Head of caudate nucleus (tissue), 42 donors: ENCODE results near the gene KDF1.

Experiments
- DNase-seq, 42 donors: peaks; one replicate each; pipeline versions ENCODE4 v3.0.0 to v3.0.0-alpha.2; 2020 to 2021; ENCODE audit warnings: mixed read lengths in 7 of 42
- intact Hi-C: fragments of 100-400 bp; cut with DNase I; formaldehyde crosslinking; loops from one replicate; pipeline ENCODE4 v1.15.0; 2022

Gene KDF1, protein sequence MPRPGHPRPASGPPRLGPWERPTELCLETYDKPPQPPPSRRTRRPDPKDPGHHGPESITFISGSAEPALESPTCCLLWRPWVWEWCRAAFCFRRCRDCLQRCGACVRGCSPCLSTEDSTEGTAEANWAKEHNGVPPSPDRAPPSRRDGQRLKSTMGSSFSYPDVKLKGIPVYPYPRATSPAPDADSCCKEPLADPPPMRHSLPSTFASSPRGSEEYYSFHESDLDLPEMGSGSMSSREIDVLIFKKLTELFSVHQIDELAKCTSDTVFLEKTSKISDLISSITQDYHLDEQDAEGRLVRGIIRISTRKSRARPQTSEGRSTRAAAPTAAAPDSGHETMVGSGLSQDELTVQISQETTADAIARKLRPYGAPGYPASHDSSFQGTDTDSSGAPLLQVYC

DNA sequence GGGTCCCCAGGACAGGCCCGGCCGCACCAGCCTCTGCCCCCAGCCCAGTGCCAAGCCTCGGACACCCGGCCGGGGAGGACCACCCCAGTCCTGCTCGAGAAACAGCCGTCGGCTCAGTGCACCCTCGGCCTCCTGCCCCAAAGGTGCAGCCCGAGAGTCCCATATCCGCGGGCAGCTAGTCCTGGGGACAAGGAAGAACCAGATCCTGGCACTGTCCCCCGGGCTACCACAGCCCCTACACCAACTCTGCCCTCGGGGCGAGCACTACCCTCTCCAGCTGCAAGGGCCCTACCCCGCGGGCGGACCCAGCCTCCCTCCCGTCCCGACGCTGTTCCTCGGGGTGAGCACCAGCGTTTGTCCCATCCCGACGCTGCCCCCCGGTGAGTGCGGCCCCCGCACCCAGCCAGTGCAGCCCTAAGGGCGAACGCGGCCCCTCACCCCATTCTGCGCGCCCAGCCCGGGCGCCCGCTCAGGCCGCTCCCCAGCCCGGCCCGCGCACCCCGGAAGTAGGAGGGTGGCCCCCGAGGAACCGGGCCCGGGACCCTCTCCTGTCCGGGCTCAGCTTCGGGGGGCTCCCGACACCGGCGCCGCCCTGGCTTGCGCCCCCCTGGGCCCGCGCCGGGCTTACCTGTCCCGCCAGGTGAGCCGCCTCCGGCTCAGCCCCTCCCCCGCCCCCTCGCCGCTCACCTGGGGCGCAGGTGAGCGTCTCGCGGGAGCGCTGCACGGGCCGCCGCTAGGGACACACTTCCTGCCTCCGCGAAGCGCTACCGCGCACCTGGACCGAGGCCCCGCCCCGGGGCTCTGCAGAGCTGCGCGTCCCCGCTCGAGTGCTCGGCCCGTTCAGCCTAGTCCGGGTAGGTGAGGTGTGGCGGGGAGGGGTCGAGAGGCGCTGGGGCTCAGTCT, at the start of gene KDF1:
TSS of gene KDF1 (minus strand) at position 747 of the 903 bp plus-strand sequence. CDS start 8,088 bp downstream, outside the sequence.
- peak in 2 of 42 donors; percentile 12 to 30 for DNase-seq
- intact Hi-C loops, result no loop called here

DNA sequence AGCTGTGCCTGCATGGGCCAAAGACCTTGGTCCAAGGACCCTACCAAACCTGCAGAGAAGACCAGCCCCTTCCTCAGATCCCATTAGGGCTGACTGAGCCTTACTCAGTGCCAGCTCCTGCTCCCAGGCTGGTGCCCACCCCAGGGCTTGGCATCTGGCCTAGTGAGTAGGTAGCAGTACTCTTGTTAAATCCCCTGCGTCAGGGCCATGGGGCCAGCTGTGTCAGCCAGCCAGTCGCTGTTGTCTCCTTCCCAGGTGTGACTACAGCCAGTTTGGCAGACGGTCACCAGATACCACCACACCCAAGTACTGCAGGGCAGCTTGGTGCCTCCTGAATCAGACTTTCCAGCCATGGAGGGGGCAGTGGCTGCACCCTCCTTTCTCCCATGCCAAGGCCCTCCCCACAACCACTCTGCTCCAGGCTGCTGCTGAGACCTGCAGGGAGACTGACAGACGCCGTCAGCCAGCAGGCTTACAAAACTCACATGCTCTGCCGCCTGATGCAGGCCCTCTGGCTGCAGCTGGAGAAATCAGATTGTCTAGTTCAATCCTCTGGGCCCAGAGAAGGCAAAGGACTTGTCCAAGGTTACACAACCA, 49.4 kb upstream of the KDF1 start:
- DNase-seq, result no peak

DNA sequence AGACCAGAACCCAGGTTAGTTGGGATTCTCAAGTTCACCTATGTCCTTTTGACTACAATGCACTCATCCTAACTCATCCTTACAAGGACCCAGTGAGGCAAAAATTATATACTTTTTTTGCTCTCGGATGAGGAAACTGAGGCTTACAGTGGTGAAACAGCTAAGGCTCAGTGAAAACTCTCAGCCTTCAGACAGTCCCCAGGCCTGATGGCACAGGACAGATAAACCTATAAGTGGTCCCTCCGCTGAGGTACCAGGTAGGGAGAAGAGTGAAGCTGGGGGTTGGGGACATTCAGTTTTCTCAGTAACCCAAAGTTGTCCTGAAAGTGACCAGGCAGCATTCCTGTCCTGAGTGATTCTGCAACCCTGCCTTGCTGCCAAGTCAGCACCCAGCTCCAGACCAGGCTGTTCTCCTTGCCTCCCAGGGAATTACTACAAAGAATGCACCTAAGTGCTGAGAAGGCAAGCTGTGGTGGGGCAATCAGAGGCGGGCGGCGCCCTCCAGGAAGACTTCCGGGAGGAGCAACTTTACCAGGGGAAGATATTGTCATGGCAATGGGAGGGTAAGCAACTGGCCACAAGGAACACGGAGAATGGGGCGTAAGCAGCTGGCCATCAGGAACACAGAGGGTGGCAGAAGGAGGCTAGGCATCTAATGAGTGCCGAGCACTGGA, 47.8 kb upstream of the KDF1 start:
- no peak for DNase-seq
- intact Hi-C loops, result no loop called here

More for the DNA sequence above, 49.4 kb upstream of the KDF1 start:
- intact Hi-C loops, result no loop called here

DNA sequence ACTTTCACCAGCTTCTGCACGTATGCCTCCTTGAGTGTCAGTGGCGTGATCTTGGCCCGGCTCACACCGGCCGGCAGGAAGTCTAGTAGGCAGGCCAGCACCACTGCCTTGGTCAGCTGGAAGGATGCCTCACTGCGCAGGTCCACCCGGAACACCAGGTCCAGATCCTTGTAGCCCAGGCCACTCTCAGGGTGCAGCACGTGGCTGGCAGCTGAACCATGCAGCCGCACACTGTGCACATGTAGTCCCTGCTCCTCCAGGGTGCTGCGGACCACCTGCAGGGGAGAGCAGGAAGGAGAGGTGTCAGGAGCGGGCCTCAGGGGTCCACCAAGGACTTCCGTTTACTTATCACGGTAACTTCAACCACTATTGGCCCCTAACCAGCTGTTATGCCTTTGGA, 46.4 kb upstream of the KDF1 start:
- DNase-seq, result no peak
- intact Hi-C loops, result no loop called here

DNA sequence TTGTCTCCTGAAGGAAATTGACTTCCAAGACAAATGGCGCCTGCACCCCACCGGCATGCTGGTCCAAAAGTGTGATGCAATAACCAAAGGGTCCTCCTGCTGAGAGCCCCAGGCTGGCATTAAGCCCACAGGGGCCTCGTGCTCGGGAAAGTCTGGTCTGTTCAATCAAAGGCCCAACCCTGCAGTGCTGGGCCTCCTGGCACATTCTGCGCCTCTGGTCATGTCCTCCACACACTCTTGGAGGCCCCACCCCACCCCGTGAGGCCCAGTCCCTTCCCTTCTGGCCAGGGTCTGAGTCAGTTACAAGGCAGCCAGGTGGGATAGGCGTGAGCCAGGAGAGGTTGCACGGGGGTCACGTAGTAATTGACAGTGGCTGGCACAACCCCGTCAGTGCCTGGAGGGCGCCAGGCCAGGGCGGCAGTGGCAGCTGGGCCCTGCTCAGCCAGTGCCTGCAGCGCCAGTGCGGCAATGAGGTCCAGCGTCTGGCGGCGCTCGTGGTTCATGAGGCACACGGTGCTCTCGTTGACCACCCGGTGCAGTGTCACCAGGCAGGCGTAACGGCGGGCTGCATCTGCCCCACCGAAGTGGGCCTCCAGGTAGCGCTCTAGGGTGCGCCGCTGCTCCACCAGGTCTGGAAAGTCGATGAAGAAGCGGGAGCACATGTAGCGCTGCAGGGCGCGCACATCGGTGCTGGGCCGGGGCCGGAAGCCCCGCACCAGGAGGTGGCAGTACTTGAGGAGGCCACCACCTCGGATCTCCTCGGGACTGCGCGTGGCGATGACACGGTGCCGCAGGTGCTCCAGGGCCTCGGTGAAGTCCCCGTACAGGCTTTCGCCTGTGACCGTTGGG, 45.6 kb upstream of the KDF1 start:
- intact Hi-C loops, result no loop called here
- DNase-seq, result no peak

DNA sequence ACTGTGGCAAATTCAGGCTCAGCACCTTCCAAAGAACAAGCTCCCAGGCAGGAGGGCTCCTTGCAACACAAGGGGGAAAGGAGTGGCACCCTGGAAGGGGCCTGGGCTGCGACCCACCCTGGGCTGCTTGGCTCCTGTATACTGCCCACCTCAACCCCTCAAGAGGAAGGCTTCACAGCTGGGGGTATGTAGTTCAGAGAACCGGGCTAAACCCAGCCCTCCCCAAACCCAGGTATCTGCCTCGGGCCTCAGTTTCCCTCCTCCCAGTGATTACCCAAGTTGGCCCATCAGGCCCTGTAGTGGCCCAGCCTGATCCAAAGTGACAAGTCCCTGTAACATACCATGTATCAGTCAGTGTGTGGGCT, 44.9 kb upstream of the KDF1 start:
- intact Hi-C loops, result no loop called here
- DNase-seq, result no peak

DNA sequence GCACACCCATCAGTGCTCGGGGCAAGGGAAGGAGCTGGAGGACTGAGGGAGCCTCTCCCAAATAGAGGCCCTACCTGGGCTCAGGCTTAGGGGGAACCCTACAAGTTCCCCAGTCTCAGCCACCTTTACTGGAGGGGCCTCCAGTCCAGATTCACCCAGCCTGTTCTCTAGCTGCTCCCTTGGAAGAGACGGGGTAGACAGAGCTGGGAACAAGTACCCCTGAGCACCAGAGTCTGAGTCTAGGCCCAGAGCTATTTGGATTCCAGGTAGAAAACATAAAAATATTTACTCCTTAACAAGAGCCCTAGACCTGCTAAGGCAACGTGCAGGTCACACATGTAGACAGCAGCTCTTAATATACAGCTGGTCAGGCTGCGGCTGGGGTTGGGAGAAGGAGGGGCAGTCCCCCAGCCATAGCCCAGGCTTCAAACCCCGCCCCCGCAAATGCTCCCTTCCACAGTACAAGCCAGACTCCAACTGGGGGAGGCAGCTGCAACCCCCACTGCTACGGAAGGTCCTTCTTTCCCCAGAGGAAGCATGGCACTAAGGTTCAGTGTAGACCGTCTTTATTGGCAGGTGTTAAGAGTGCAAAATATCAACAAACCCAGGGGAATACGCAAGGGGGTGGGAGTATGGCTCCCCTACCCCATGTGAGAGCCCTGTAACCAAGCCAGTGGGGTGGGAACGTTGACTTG, 44.4 kb upstream of the KDF1 start:
- intact Hi-C loops, result no loop called here
- DNase-seq, result no peak

DNA sequence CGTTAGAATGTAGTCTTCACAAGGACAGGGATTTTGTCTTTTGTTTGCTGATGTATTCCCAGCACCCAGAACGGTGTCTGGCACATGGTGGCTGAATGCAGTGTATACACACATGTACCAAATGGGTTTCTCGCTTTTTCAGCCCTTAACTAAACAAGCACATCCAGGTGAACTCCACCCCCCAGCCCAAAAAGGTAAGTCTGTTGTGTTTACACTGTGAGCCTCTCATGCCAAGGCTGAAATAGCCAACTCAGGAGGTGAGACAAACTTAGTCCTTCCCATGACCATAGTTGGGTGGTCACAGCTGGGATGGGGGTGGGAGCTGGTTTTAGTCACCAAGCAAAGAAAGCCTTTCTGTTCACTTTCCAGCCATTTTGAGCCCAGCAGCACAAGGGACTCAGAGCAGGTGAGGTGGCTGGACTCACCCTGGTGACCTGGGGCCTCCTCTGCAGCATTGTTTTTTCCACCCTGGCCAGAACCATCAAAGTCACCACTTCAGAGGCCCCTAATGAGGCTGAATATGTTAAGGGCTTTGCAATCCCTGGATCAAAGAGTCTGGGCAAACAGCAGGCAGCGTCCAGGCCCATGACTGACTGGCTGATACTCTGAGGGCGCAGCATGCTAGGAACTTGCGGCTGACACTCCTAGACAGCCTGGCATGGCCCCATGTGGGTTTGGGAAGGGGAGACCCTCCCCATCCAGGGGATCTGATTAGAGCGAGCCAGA, 43.6 kb upstream of the KDF1 start:
- DNase-seq, result no peak
- intact Hi-C loops, result no loop called here

DNA sequence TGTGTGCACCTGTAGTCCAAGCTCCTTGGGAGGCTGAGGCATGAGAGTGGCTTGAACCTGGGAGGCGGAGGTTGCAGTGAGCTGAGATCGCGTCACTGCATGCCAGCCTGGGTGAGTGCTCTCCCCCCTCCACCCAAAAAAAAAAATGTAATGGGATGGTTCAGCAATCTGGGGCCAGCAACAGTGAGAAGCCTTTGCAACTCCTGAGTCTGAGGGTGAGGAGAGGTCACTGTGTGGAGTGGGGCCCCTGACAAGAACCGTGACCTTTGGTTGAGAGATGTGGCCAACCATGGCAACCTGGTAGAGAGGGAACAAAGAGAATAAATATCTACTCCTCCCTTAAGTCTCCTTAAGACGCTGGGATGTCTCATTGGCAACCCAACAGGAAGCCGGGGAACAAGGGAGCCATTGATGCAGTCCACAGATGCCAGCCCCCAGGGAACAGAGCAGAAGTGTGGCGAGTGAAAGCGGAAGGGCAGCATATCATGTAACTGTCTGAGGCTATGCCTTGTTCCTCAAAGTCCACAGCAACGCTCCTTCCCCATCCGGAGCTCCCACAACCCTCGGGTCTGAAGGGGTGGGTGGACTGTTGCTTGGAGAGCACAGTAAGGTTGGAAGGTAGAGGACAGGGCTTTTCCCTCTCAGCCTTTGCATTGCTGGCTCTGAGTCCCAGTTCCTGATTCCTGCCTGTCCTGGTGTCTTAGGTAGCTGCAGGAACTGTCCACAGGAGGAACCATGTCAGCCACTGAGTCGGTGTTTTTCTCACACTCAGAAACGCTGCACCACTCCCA, 41.5 kb upstream of the KDF1 start:
- peak in 40 of 42 donors; percentile 30 to 75 (median 54) for DNase-seq
- intact Hi-C loops, result no loop called here

DNA sequence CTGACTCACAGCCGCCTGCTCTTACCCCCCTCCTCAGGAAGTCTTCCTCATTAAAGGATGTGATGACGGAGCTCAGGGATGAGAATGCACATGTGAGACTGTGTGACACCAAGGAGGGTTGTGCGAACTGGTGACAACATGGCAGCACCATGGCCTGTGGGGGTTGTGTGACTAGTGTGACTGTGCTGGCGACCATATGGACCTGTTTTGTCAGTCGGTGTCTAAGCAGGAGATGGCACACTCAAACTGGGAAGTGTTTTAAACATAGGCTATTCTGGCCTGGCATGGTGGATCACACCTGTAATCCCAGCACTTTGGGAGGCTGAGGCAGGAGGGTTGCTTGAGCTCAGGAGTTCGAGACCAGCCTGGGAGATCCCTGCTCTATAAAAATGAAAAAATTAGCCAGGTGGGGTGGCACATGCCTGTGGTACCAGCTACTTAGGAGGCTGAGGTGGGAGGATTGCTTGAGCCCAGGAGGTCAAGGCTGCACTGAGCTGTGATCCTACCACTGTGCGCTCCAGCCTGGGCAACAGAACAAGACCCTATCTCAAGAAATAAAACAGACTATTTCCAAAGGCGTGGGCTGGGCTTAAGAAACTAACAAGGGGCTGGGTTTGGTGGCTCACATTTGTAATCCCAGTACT, 40.7 kb upstream of the KDF1 start:
- DNase-seq, result no peak
- intact Hi-C loops, result no loop called here

DNA sequence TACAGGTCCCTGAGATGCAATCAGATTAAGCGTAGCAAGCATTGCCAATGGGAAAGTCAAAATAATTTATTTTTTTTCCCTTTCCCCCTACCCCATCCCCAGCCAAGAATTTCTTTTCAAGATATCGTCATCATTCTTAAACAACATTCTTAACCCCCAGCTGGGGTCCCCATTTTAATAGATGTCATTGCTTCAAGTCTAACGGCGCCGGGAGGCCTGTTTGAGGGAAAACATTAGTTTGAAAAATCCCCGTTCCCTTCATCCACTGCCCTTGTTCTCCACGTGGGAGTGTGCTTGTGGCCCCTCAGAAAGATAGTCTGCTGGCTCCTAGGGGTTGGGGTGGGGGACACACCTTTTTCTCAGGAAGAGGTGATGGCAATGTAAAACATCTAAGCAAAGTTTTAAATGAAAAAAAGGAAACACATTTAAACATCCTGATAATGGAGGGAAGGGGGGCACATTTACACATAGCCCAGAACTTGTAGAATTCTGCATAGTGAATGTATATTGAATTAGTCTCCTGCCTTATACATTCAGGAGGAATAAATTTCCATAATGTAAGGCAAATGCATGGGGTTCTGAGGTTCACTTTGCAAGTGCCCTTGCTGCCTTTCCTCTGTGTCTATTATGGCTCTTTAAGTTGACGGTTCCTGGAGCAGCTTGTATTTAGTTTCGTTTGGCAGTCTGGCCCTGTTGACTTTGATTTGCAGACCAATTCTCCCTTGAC, 40.0 kb upstream of the KDF1 start:
- intact Hi-C loops, result no loop called here
- DNase-seq, result no peak

DNA sequence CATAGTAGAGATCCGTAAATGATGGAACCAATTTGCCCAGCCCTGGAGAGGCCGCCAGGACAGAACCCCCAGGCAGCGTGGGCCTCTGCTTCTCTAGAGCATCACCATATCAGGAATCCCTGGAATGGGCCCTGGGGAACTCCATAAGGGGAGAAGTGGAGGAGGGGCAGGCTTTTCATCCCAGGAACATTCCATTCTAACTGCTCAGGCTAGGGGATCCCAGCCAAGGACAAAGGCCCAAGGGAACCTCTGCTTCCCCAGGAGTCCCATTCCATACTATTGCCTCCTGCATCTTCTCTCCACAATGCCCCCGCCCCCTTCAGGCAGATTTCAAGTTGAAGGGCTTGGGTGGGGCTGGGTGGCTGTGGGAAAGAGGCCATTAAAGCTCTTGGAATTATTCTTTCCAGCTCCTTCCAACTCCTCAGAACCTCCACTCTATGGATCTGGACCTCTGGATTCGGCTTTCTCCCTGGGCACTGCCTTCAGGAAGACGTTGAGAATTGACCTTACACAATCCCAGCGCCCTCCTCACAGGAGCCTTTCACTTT, 39.2 kb upstream of the KDF1 start:
- no peak for DNase-seq
- intact Hi-C loops, result no loop called here

DNA sequence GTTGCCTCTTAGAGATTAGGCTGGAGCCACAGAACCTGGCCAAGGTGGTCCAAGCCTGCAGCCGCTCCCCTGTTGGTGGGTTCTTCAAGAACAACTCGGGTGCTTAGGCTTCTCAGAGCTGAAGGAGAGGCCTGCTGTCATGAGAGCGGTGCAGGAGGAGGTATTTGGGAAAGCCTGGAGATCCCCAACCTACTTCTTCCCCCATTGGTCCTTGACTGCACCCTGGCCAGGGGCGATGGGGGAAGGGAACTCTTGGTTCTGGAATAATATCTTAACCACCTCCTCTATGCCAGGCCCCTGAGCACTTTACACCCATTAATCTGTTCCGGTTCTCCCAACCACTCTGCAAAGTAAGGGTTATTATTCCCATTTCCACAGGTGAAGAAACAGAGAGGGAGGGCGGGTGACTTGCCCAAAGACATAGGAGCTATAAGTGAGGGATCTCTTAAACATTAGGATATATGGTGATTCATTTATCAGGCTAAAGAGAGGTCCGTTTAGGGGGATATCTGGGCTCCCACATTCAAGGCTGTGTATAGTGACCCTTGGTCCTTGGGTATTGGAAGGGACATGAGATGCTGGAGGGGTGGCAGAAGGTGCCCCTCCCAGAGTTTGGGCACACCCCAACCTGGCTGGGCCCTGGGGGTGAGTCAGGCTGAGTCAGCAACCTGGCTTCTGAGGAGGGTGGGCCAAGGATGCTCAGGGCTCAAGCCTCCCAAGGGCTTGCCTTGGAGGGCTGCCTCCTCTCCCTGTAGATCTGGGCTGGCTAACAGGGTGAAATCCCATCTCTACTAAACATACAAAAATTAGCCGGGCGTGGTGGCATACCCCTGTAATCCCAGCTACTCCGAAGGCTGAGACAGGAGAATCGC, 38.4 kb upstream of the KDF1 start:
- intact Hi-C loops, result no loop called here
- DNase-seq, result no peak

DNA sequence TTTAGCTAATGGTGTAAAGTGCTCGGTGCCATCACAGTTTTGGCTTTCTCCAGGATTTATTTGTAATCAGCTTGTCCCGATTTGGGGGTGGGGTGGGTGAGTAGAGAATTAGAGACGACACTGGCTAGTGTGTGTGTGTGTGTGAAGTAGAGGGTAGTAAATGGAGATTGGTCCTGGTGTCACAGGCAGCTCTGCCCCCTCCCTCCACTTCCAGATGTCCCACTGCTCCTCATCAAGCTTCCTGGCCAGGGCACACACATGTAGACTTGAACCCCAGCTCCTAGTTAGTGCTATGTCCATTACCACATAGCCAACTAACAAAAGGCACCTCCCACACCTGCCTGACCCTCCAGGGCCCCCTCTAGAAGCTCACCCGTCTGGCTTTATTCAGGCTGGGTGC, 36.4 kb upstream of the KDF1 start:
- no peak for DNase-seq
- intact Hi-C loops, result no loop called here
